Measurements from ENCODE around the gene IARS2. TPM values are rescaled to one million over a fixed set of nuclear protein-coding genes. Genes with fewer than 3 reads are reported as not detected.

The IARS2 gene
- total RNA-seq, 2 donors from 2014 or later, result 53.8 to 64.3 TPM

- Histone ChIP-seq H3K4me1 (replicated peaks) (no peaks in the 10 kb centered on the region), H3K27me3 (replicated peaks; ENCODE audit: insufficient read depth) (no peaks in the 10 kb centered on the region), H3K4me3 (no peak overlapping the region), H3K36me3 (no peaks in the 10 kb centered on the region), H3K27ac (no peak overlapping the region), H3K9me3 (no peaks in the 10 kb centered on the region)
- DNase-seq (ENCODE audit: low spot score), result no peak
- intact Hi-C loops (cut with DNase I), result no loop called here
- TF ChIP-seq CTCF (IDR thresholded peaks at IDR 0.05) (no peak), POLR2AphosphoS5 (IDR thresholded peaks at IDR 0.05) (no peak), POLR2A (IDR thresholded peaks at IDR 0.05) (no peak)
- WGBS, result 79% methylated on average over 6 of the region's 6 CpGs
These were observed 25.1 kb downstream of the IARS2 start for GRCh38 chr1:220119043-220119512.

GRCh38 chr1:220121791-220122530 is 28.0 kb downstream of the IARS2 start:
- no peak for TF ChIP-seq POLR2A (IDR thresholded peaks at IDR 0.05)
- no peak for TF ChIP-seq CTCF (IDR thresholded peaks at IDR 0.05)
- no peak for TF ChIP-seq POLR2AphosphoS5 (IDR thresholded peaks at IDR 0.05)
- Histone ChIP-seq H3K9me3 (no peaks in the 10 kb centered on the region), H3K4me1 (replicated peaks) (no peaks in the 10 kb centered on the region), H3K27ac (no peak overlapping the region), H3K27me3 (replicated peaks; ENCODE audit: insufficient read depth) (no peaks in the 10 kb centered on the region), H3K4me3 (no peak overlapping the region), H3K36me3 (no peaks in the 10 kb centered on the region)
- no peak for DNase-seq (ENCODE audit: low spot score)
- intact Hi-C loops (cut with DNase I), result no loop called here
- 91% methylated on average over 8 of the region's 8 CpGs for WGBS

- intact Hi-C loops (cut with DNase I), result no loop called here
- Histone ChIP-seq H3K27me3 (replicated peaks; ENCODE audit: insufficient read depth) (no peaks in the 10 kb centered on the region), H3K4me3 (no peak overlapping the region), H3K9me3 (no peaks in the 10 kb centered on the region), H3K27ac (no peak overlapping the region), H3K4me1 (replicated peaks) (no peaks in the 10 kb centered on the region), H3K36me3 (no peaks in the 10 kb centered on the region)
- DNase-seq (ENCODE audit: low spot score), result no peak
- TF ChIP-seq CTCF (IDR thresholded peaks at IDR 0.05), result no peak
- TF ChIP-seq POLR2A (IDR thresholded peaks at IDR 0.05), result no peak
- no peak for TF ChIP-seq POLR2AphosphoS5 (IDR thresholded peaks at IDR 0.05)
These were observed 29.1 kb downstream of the IARS2 start for GRCh38 chr1:220123066-220123465.

GRCh38 chr1:220123889-220124288 is 30.0 kb downstream of the IARS2 start:
- Histone ChIP-seq H3K27ac (no peak overlapping the region), H3K4me3 (no peak overlapping the region), H3K4me1 (replicated peaks) (no peaks in the 10 kb centered on the region), H3K27me3 (replicated peaks; ENCODE audit: insufficient read depth) (no peaks in the 10 kb centered on the region), H3K36me3 (no peaks in the 10 kb centered on the region), H3K9me3 (no peaks in the 10 kb centered on the region)
- intact Hi-C loops (cut with DNase I), result no loop called here
- no peak for DNase-seq (ENCODE audit: low spot score)
- TF ChIP-seq POLR2AphosphoS5 (IDR thresholded peaks at IDR 0.05) (no peak), POLR2A (IDR thresholded peaks at IDR 0.05) (no peak), CTCF (IDR thresholded peaks at IDR 0.05) (no peak)

- intact Hi-C loops (cut with DNase I), result no loop called here
- no peak for DNase-seq (ENCODE audit: low spot score)
- no peaks in the 10 kb centered on the region for H3K27me3 ChIP-seq (replicated peaks; ENCODE audit: insufficient read depth)
- no peaks in the 10 kb centered on the region for H3K4me1 ChIP-seq (replicated peaks)
- H3K4me3 ChIP-seq, result no peak overlapping the region
- H3K9me3 ChIP-seq, result no peaks in the 10 kb centered on the region
- 13% methylated on average over 1 of the region's 1 CpG for WGBS
- TF ChIP-seq CTCF (IDR thresholded peaks at IDR 0.05) (no peak), POLR2A (IDR thresholded peaks at IDR 0.05) (no peak), POLR2AphosphoS5 (IDR thresholded peaks at IDR 0.05) (no peak)
- no peak overlapping the region for H3K27ac ChIP-seq
- no peaks in the 10 kb centered on the region for H3K36me3 ChIP-seq
These were observed 30.6 kb downstream of the IARS2 start for GRCh38 chr1:220124542-220124941.
